ENCODE measurements around the gene ADAM19.

ADAM19 gene

GRCh38 chr5:157613385-157614245, 38.0 kb upstream of the ADAM19 start:
- no peak for DNase-seq (ENCODE audit: low spot score)
- H3K27ac ChIP-seq, result no peak overlapping the region
- TF ChIP-seq CTCF (conservative IDR thresholded peaks at IDR 0.05; ENCODE audit: low read depth), result no peak
- POLR2A ChIA-PET (ENCODE audit: low non-redundant PET), result no interaction called here
- CTCF ChIA-PET, result interaction anchor here (0.5 to 1.2 kb wide), 4 partner anchors 37 to 130 kb away, joined by 3 to 5 read pairs (median 3); no protein-coding TSS in a partner anchor

- POLR2A ChIA-PET (ENCODE audit: low non-redundant PET), result no interaction called here
- CTCF ChIA-PET, result interaction anchor here (0.6 to 1.2 kb wide), 4 partner anchors 36 to 1456 kb away, joined by 3 read pairs; no protein-coding TSS in a partner anchor
- no peak for DNase-seq (ENCODE audit: low spot score)
- H3K27ac ChIP-seq, result peak overlapping the region; percentile 16
- no peak for TF ChIP-seq CTCF (conservative IDR thresholded peaks at IDR 0.05; ENCODE audit: low read depth)
Measured at GRCh38 chr5:157612581-157612980, 37.0 kb upstream of the ADAM19 start.

- peak overlapping the region; percentile 16 for H3K27ac ChIP-seq
- POLR2A ChIA-PET (ENCODE audit: low non-redundant PET), result no interaction called here
Measured at GRCh38 chr5:157611571-157612476, 36.2 kb upstream of the ADAM19 start.

DNA sequence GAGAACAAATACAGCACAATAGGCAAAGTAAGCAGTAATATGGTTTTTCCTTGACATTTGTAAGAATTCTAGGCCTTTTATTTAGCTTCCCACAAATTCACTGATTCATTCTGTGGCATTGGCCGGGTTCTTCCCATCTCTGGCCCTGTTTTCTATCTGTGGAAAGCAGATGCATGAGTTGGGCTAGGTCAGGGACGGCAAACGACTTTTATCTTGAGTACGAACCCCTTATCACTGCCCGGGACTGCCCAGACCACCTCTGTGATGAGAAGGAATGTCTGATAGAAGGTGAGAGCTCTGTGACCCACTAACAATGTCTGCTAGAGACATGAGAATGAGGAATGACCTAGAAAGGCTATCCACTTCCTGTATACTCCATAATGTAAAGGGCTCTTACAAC, 35.4 kb upstream of the ADAM19 start:
- POLR2A ChIA-PET (ENCODE audit: low non-redundant PET), result no interaction called here
- DNase-seq (ENCODE audit: low spot score), result no peak
- no peak overlapping the region for H3K27ac ChIP-seq
- CTCF ChIA-PET, result no interaction called here
- no peak for TF ChIP-seq CTCF (conservative IDR thresholded peaks at IDR 0.05; ENCODE audit: low read depth)

More at GRCh38 chr5:157611571-157612476, 36.2 kb upstream of the ADAM19 start:
- TF ChIP-seq CTCF (conservative IDR thresholded peaks at IDR 0.05; ENCODE audit: low read depth), result no peak
- CTCF ChIA-PET, result interaction anchor here (0.6 to 1.2 kb wide), 4 partner anchors 36 to 1837 kb away, joined by 3 to 4 read pairs (median 3); no protein-coding TSS in a partner anchor
- DNase-seq (ENCODE audit: low spot score), result peak; percentile 75

DNA sequence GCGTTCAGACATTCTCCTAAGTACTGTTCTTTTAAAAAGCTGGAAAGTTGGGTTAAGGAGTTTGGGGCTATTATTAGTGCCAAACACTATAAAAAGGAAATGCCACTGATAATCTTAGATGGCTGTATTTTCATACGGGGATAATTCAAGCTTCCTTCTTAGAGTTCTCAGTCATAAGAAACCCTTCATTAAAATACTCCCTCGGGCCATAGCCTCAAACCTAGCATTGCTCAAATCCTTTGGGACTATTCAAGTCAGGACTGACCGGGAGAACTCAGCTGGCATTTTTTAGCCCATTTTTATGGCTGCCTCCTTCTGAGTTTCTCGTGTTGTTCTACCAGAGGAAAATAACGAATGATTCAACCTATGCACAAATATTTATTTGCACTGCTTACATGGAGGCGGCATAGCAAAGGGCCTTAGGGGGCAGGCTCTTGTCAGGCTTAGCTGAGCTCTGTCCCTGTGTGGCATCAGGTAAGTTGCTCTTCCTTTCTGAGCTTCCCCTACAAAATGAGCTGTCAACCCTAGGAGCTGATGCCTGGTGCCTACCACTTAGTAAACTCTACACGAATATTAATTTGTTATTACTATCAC, 33.5 kb upstream of the ADAM19 start:
- DNase-seq (ENCODE audit: low spot score), result no peak
- H3K27ac ChIP-seq, result no peak overlapping the region
- ChIA-PET POLR2A (ENCODE audit: low non-redundant PET) (interaction anchor here (0.6 kb wide), 1 partner anchor 130 kb away, joined by 9 read pairs; no protein-coding TSS in a partner anchor), CTCF (interaction anchor here (0.7 kb wide), 1 partner anchor 60 kb away, joined by 4 read pairs; no protein-coding TSS in a partner anchor)
- TF ChIP-seq CTCF (conservative IDR thresholded peaks at IDR 0.05; ENCODE audit: low read depth), result no peak
